B cell (primary cell): ENCODE results near the gene EBLN1. TPM values are rescaled to one million over a fixed set of nuclear protein-coding genes. Genes with fewer than 3 reads are reported as not detected.

Experiments
- ATAC-seq: fragments of 200-7000 bp; cut with Tn5 transposase; one replicate; pipeline ENCODE4 v1.10.0; 2021; ENCODE audit warnings: low read depth, mild to moderate bottlenecking, moderate number of reproducible peaks, moderate library complexity
- CTCF ChIA-PET: fragments of 350-600 bp; sonication (Branson Sonifier 250); formaldehyde crosslinking; loops from one replicate; lab custom pipeline; 2021; ENCODE audit warnings: antibody characterized with exemption, inconsistent platforms; lab: Charles Lee
- POLR2A ChIA-PET: fragments of 350-600 bp; sonication (Branson Sonifier 250); formaldehyde crosslinking; loops from one replicate; lab custom pipeline; 2021; ENCODE audit warnings: antibody characterized with exemption; lab: Charles Lee
- DNase-seq: peaks from one replicate; pipeline ENCODE4 v3.0.0; 2013
- H2AFZ ChIP-seq: 2 replicates; pipeline ENCODE4 v1.6.1; 2012; ENCODE audit warnings: mild to moderate bottlenecking, low read depth, low read length; ENCODE audit not compliant: insufficient read depth, poor library complexity, severe bottlenecking
- H3K27ac ChIP-seq, 2 donors: 1 replicate in 1 of 2; 2 replicates in 1 of 2; pipeline ENCODE4 v1.5.1; 2012 to 2013; ENCODE audit warnings: low read length in 2 of 2, mild to moderate bottlenecking in 2 of 2, moderate library complexity in 1 of 2
- H3K27me3 ChIP-seq, 4 experiments: fragments of 200-600 bp in 1 of 4; sonication (generic) in 1 of 4; replicated peaks in 1 of 4; 1 replicate in 2 of 4; 2 replicates in 2 of 4; pipeline versions ENCODE4 v1.6.1 to v1.7.0; 2013 to 2016; ENCODE audit warnings: low read length in 3 of 4, mild to moderate bottlenecking in 2 of 4, mixed read lengths in 1 of 4, moderate library complexity in 1 of 4; ENCODE audit not compliant: insufficient read depth in 4 of 4, control insufficient read depth in 3 of 4; ENCODE audit errors: control extremely low read depth in 1 of 4
- H3K36me3 ChIP-seq, 2 experiments: replicated peaks in 1 of 2; 1 replicate in 1 of 2; 2 replicates in 1 of 2; pipeline versions ENCODE4 v1.6.1 to v1.7.1; 2013; ENCODE audit warnings: low read length in 1 of 2; ENCODE audit not compliant: insufficient read depth in 2 of 2, control insufficient read depth in 1 of 2; ENCODE audit errors: control extremely low read depth in 1 of 2, extremely low read depth in 1 of 2
- H3K4me1 ChIP-seq, 2 donors: fragments of 200-600 bp in 1 of 2; sonication (generic) in 1 of 2; 1 replicate in 1 of 2; 2 replicates in 1 of 2; pipeline versions ENCODE4 v1.5.1 to v1.6.1; 2013 to 2017; ENCODE audit warnings: low read length in 2 of 2; ENCODE audit not compliant: control insufficient read depth in 2 of 2, insufficient read depth in 2 of 2
- H3K4me2 ChIP-seq: replicated peaks from 2 replicates; pipeline ENCODE3; 2012; ENCODE audit warnings: mild to moderate bottlenecking, low read depth, low read length; ENCODE audit not compliant: poor library complexity, severe bottlenecking
- H3K4me3 ChIP-seq, 5 experiments: fragments of 200-600 bp in 1 of 5; sonication (generic) in 1 of 5; 1 replicate in 3 of 5; 2 replicates in 2 of 5; pipeline versions ENCODE4 v1.5.1 to v1.7.0; 2011 to 2016; ENCODE audit warnings: low read length in 4 of 5, mild to moderate bottlenecking in 4 of 5, low read depth in 2 of 5, control low read depth in 1 of 5, moderate library complexity in 1 of 5; ENCODE audit not compliant: insufficient read depth in 1 of 5; ENCODE audit errors: control extremely low read depth in 1 of 5, extremely low read depth in 1 of 5
- H3K79me2 ChIP-seq: fragments of 200-600 bp; sonication (generic); one replicate; pipeline ENCODE4 v1.6.0; 2016; ENCODE audit warnings: low read length; ENCODE audit not compliant: control insufficient read depth, insufficient read depth
- H3K9ac ChIP-seq: fragments of 200-600 bp; sonication (generic); 2 replicates; pipeline ENCODE4 v1.6.1; 2017; ENCODE audit warnings: mild to moderate bottlenecking, low read length, moderate library complexity
- H3K9me3 ChIP-seq, 3 donors: one replicate each; pipeline versions ENCODE4 v1.6.1 to v1.7.1; 2013; ENCODE audit warnings: low read length in 2 of 3; ENCODE audit not compliant: control insufficient read depth in 2 of 3, insufficient read depth in 1 of 3; ENCODE audit errors: control extremely low read depth in 1 of 3
- H4K20me1 ChIP-seq: 2 replicates; pipeline ENCODE4 v1.6.0; 2012; ENCODE audit warnings: mild to moderate bottlenecking, low read length; ENCODE audit not compliant: insufficient read depth, control insufficient read depth, poor library complexity, severe bottlenecking
- H3K27ac Mint-ChIP-seq: one replicate; pipeline ENCODE4 v1.8.0; 2021; ENCODE audit warnings: mixed read lengths
- H3K27me3 Mint-ChIP-seq: one replicate; pipeline ENCODE4 v1.8.0; 2021; ENCODE audit warnings: mixed read lengths
- H3K4me1 Mint-ChIP-seq: one replicate; pipeline ENCODE4 v1.8.0; 2021; ENCODE audit warnings: mixed read lengths
- H3K4me3 Mint-ChIP-seq: one replicate; pipeline ENCODE4 v1.8.0; 2021; ENCODE audit warnings: mixed read lengths
- H3K9me3 Mint-ChIP-seq: one replicate; pipeline ENCODE4 v1.8.0; 2022; ENCODE audit warnings: mixed read lengths; ENCODE audit not compliant: insufficient read depth
- EZH2 ChIP-seq: IDR thresholded peaks from 2 replicates; pipeline ENCODE4 v1.6.1; 2012; ENCODE audit warnings: borderline replicate concordance, low read depth, mild to moderate bottlenecking, moderate library complexity, low read length; ENCODE audit not compliant: insufficient read depth, poor library complexity, severe bottlenecking
- WGBS: methylation state at CpG from one replicate; pipeline ENCODE4 v1.1.5; 2013; ENCODE audit warnings: missing lambda C conversion rate; ENCODE audit not compliant: insufficient coverage; 5-methylcytosine and 5-hydroxymethylcytosine counted together
- intact Hi-C: fragments of 100-400 bp; cut with micrococcal nuclease; formaldehyde crosslinking; loops from one replicate; pipeline ENCODE4 v1.10.0; 2022
- polyA plus RNA-seq: library from polyadenylated mRNA; depleted of rRNA; stranded (reverse); fragments of >200 nt; gene quantifications from 2 replicates; pipeline ENCODE4 v1.2.3, GENCODE V29; 2012
- total RNA-seq, 2 donors: library from RNA; stranded (reverse); fragments of 120-200 nt in 1 of 2; gene quantifications; 1 replicate in 1 of 2; 2 replicates in 1 of 2; pipeline versions ENCODE4 v1.2.3 to v1.2.4, GENCODE V29; 2013 to 2022
- TF ChIP-seq, protein P1 (sequence below): fragments of 200-600 bp; IDR thresholded peaks from one replicate; pipeline ENCODE4 v1.8.0; 2022; ENCODE audit warnings: antibody characterized with exemption, mild to moderate bottlenecking

The EBLN1 gene
- total and polyA plus RNA-seq, 2 donors (not counting 1 experiment from before 2014, with no cell fraction given) = not detected

DNA sequence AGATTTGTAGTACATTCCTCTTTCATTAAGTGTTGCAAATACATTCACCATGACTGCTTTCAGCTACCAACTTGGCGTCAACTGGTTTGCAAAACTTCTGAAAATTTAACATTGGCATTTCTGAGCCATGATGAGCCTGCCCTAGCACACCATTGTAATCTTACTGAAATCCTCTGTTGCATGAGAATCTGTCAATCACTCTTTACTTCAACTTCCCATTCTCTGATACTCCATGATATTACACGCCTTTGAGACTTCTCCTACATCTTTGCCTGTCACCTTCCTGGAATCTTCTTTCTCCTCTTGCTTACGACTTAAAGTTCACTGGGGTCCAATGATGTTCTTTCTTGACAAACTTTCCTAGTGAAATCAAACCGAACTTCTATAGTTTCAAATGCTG is 32.2 kb downstream of the EBLN1 start:
- intact Hi-C loops = no loop called here
- Histone ChIP-seq H3K4me2 (no peak overlapping the region), H2AFZ (no peak overlapping the region), H3K79me2 (no peaks in the 10 kb centered on the region), H3K27ac (no peak overlapping the region), H3K36me3 (no peaks in the 10 kb centered on the region), H3K27me3 (peaks cover 0 to 5% (median 0%) of the 10 kb centered on the region in 4 experiments), H3K4me1 (no peaks in the 10 kb centered on the region), H4K20me1 (no peaks in the 10 kb centered on the region), H3K4me3 (no peak overlapping the region), H3K9ac (no peak overlapping the region), H3K9me3 (no peaks in the 10 kb centered on the region)
- no peak for TF ChIP-seq EZH2
- TF ChIP-seq, protein P1, sequence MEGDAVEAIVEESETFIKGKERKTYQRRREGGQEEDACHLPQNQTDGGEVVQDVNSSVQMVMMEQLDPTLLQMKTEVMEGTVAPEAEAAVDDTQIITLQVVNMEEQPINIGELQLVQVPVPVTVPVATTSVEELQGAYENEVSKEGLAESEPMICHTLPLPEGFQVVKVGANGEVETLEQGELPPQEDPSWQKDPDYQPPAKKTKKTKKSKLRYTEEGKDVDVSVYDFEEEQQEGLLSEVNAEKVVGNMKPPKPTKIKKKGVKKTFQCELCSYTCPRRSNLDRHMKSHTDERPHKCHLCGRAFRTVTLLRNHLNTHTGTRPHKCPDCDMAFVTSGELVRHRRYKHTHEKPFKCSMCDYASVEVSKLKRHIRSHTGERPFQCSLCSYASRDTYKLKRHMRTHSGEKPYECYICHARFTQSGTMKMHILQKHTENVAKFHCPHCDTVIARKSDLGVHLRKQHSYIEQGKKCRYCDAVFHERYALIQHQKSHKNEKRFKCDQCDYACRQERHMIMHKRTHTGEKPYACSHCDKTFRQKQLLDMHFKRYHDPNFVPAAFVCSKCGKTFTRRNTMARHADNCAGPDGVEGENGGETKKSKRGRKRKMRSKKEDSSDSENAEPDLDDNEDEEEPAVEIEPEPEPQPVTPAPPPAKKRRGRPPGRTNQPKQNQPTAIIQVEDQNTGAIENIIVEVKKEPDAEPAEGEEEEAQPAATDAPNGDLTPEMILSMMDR = no peak
- Mint-ChIP-seq H3K4me1 (no peaks in the 10 kb centered on the region), H3K4me3 (no peak overlapping the region), H3K9me3 (peaks cover 5% of the 10 kb centered on the region), H3K27ac (no peak overlapping the region), H3K27me3 (peaks cover 28% of the 10 kb centered on the region)
- DNase-seq (no peak), ATAC-seq (no peak)
- WGBS = 99% methylated on average over 4 of the region's 4 CpGs
- ChIA-PET CTCF (no interaction called here), POLR2A (no interaction called here)

DNA sequence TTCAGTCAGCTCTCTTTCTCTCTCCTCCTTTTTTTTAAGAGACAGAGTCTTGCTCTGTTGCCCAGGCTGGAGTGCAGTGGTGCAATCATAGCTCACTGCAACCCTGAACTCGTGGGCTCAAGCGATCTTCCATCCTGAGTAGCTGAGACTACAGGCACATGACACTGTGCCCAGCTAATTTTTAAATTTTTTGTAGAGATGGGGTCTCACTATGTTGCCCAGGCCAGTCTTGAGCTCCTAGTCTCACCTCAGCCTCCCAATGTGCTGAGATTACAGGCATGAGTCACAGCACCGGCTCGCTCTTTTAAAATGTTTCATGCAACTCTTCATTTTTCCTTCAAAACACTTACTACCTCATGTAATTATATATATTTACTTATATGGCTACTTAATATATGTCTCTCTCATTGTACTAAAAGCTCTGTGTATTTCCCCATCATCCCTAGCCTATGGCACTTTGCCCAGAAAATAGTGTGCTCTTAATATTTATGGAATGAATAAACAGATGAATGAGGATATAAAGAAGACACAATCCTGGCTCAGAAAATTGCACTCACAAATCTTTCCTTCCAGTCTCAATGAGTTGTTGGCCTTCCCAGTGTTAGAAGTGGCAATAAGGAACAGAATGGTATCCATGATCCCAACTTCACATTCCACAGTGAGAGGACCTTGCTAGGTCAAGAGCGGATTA is 33.9 kb downstream of the EBLN1 start:
- H3K79me2 ChIP-seq = no peaks in the 10 kb centered on the region
- no peak overlapping the region for H3K9ac ChIP-seq
- H4K20me1 ChIP-seq = no peaks in the 10 kb centered on the region
- DNase-seq = no peak
- ChIA-PET CTCF (interaction anchor here (1.1 kb wide), 1 partner anchor 13 kb away, joined by 3 read pairs; no protein-coding TSS in a partner anchor), POLR2A (no interaction called here)
- Mint-ChIP-seq H3K27me3 (peaks cover 28% of the 10 kb centered on the region), H3K4me1 (no peaks in the 10 kb centered on the region), H3K9me3 (peaks cover 6% of the 10 kb centered on the region), H3K27ac (no peak overlapping the region), H3K4me3 (no peak overlapping the region)
- TF ChIP-seq, protein P1 = no peak
- no peak for TF ChIP-seq EZH2
- intact Hi-C loops = no loop called here
- no peaks in the 10 kb centered on the region for H3K4me1 ChIP-seq
- H2AFZ ChIP-seq = no peak overlapping the region
- peaks cover 0 to 5% (median 0%) of the 10 kb centered on the region in 4 experiments for H3K27me3 ChIP-seq
- H3K4me3 ChIP-seq = no peak overlapping the region
- WGBS = 80% methylated on average over 2 of the region's 5 CpGs
- no peaks in the 10 kb centered on the region for H3K36me3 ChIP-seq
- no peak overlapping the region for H3K4me2 ChIP-seq
- H3K27ac ChIP-seq = no peak overlapping the region
- peaks cover 0 to 1% (median 0%) of the 10 kb centered on the region in 3 donors for H3K9me3 ChIP-seq
- ATAC-seq = no peak
